GM18951 (cell line): ENCODE measurements around the gene TRERF1.

Source experiments
- POLR2A ChIP-seq: IDR thresholded peaks from 4 replicates; pipeline ENCODE4 v1.6.1; 2011; ENCODE audit warnings: mild to moderate bottlenecking; ENCODE audit not compliant: insufficient read length, insufficient read depth; ENCODE audit errors: extremely low read depth
- in situ Hi-C: fragments of 300-500 bp; cut with MboI; formaldehyde crosslinking; loops from one replicate; pipeline ENCODE4 v1.12.0; 2022; ENCODE audit warnings: low sequenced_read_pairs, mixed read lengths, inconsistent platforms; ENCODE audit not compliant: unreplicated experiment

The TRERF1 gene

GRCh38 chr6:42260972-42261371 lies 190.8 kb downstream of the TRERF1 start:
- in situ Hi-C loops = loop anchor here (25.0 kb wide), 1 partner anchor 276 kb away; no protein-coding TSS in a partner anchor
- TF ChIP-seq POLR2A = no peak

GRCh38 chr6:42260396-42260888 lies 191.3 kb downstream of the TRERF1 start:
- no peak for TF ChIP-seq POLR2A
- in situ Hi-C loops = loop anchor here (25.0 kb wide), 1 partner anchor 277 kb away; no protein-coding TSS in a partner anchor

- in situ Hi-C loops = loop anchor here (25.0 kb wide), 1 partner anchor 277 kb away; no protein-coding TSS in a partner anchor
- no peak for TF ChIP-seq POLR2A
Measured at GRCh38 chr6:42259841-42260395, 191.8 kb downstream of the TRERF1 start.

- no peak for TF ChIP-seq POLR2A
- in situ Hi-C loops = loop anchor here (25.0 kb wide), 1 partner anchor 278 kb away; no protein-coding TSS in a partner anchor
Measured at GRCh38 chr6:42259286-42259685, 192.4 kb downstream of the TRERF1 start.

GRCh38 chr6:42257614-42258013 lies 194.1 kb downstream of the TRERF1 start:
- in situ Hi-C loops = loop anchor here (25.0 kb wide), 1 partner anchor 280 kb away; no protein-coding TSS in a partner anchor
- TF ChIP-seq POLR2A = no peak

GRCh38 chr6:42257063-42257462 lies 194.7 kb downstream of the TRERF1 start:
- TF ChIP-seq POLR2A = no peak
- in situ Hi-C loops = loop anchor here (25.0 kb wide), 1 partner anchor 280 kb away; no protein-coding TSS in a partner anchor

- TF ChIP-seq POLR2A = no peak
- in situ Hi-C loops = loop anchor here (25.0 kb wide), 1 partner anchor 282 kb away; no protein-coding TSS in a partner anchor
Measured at GRCh38 chr6:42255050-42255449, 196.7 kb downstream of the TRERF1 start.

GRCh38 chr6:42254505-42254904 lies 197.2 kb downstream of the TRERF1 start:
- no peak for TF ChIP-seq POLR2A

GRCh38 chr6:42251911-42252637 lies 199.7 kb downstream of the TRERF1 start:
- in situ Hi-C loops = loop anchor here (25.0 kb wide), 1 partner anchor 285 kb away; no protein-coding TSS in a partner anchor
- no peak for TF ChIP-seq POLR2A

More at GRCh38 chr6:42254505-42254904, 197.2 kb downstream of the TRERF1 start:
- in situ Hi-C loops = loop anchor here (25.0 kb wide), 1 partner anchor 283 kb away; no protein-coding TSS in a partner anchor

- in situ Hi-C loops = loop anchor here (25.0 kb wide), 1 partner anchor 286 kb away; no protein-coding TSS in a partner anchor
- no peak for TF ChIP-seq POLR2A
Measured at GRCh38 chr6:42251500-42251899, 200.2 kb downstream of the TRERF1 start.

GRCh38 chr6:42250274-42250931 lies 201.3 kb downstream of the TRERF1 start:
- in situ Hi-C loops = loop anchor here (25.0 kb wide), 1 partner anchor 287 kb away; no protein-coding TSS in a partner anchor
- no peak for TF ChIP-seq POLR2A

GRCh38 chr6:42249279-42249678 lies 202.4 kb downstream of the TRERF1 start:
- in situ Hi-C loops = no loop called here
- no peak for TF ChIP-seq POLR2A

- TF ChIP-seq POLR2A = no peak
- in situ Hi-C loops = no loop called here
Measured at GRCh38 chr6:42243046-42243445, 208.7 kb downstream of the TRERF1 start.
